ENCODE data around the gene RAB8A. TPM values are rescaled to one million over a fixed set of nuclear protein-coding genes. Genes with fewer than 3 reads are reported as not detected.

RAB8A gene
- total RNA-seq: 175 and 193 TPM in 2 replicates

- intact Hi-C loops (cut with micrococcal nuclease): loop anchor here (1.0 to 10.0 kb wide), 17 partner anchors 8 to 986 kb away; partner anchors contain the start of genes AP1M1, C19orf44, CALR3 and FAM32A
Observed at GRCh38 chr19:16111160-16111908, at the start of gene RAB8A. RAB8A (plus strand) TSS chr19:16111889; CDS start chr19:16111902, 13 bp downstream.

- intact Hi-C loops (cut with micrococcal nuclease): loop anchor here (1.0 to 2.0 kb wide), 2 partner anchors 17 to 21 kb away; no protein-coding TSS in a partner anchor
Observed at GRCh38 chr19:16061943-16062342, 49.7 kb upstream of the RAB8A start.

DNA sequence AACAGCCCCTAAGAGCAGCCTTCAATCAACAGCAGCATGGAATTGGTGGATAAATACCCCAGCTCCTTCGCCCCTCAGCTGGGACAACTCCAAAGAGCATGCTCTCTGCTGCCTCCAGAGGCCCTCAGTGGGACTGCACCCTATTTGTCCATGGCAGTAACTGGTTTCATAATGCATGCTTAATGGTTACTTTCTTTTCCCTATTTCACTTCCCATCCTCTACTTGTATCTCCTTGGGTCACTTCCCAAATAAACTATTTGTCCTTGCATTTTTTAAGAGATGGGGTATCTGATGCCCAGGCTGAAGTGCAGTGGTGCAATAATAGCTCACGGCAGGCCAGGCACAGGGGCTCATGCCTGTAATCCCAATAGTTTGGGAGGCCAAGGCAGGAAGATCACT is 48.9 kb upstream of the RAB8A start:
- intact Hi-C loops (cut with micrococcal nuclease): loop anchor here (1.0 to 2.0 kb wide), 2 partner anchors 16 to 21 kb away; no protein-coding TSS in a partner anchor

GRCh38 chr19:16064209-16064889 is 47.3 kb upstream of the RAB8A start:
- intact Hi-C loops (cut with micrococcal nuclease): no loop called here

GRCh38 chr19:16066611-16067104 is 45.0 kb upstream of the RAB8A start:
- intact Hi-C loops (cut with micrococcal nuclease): loop anchor here (1.0 kb wide), 2 partner anchors 45 to 116 kb away; partner anchors contain the start of gene RAB8A

- intact Hi-C loops (cut with micrococcal nuclease): no loop called here
Observed at GRCh38 chr19:16067205-16067938, 44.3 kb upstream of the RAB8A start.

DNA sequence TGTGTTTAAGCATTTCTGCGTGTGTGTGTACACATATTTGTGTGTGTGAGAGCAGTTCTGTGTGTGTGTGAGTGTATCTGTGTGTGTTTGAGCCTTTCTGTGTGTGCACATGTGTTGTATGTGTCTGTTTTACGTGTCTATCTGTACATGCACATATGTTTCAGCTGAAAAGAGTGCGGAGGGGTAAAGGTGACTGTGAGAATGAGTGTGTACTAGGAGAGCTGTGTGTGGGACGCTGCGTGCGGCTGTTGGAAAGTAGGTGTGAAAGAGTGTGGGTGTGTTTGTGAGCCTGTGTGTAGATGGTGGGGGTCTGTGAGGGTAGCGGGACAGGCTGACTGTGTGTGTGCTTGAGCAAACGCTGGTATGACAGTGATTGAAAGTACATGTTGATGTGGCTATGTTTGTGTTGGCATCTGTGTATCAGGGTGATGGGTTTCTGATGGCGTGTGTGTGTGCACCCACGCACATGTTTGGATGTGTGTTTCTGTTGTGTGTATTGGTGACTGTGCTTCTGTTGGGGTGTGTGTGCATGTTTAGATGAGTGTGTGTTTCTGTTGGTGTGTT is 42.9 kb upstream of the RAB8A start:
- intact Hi-C loops (cut with micrococcal nuclease): no loop called here

DNA sequence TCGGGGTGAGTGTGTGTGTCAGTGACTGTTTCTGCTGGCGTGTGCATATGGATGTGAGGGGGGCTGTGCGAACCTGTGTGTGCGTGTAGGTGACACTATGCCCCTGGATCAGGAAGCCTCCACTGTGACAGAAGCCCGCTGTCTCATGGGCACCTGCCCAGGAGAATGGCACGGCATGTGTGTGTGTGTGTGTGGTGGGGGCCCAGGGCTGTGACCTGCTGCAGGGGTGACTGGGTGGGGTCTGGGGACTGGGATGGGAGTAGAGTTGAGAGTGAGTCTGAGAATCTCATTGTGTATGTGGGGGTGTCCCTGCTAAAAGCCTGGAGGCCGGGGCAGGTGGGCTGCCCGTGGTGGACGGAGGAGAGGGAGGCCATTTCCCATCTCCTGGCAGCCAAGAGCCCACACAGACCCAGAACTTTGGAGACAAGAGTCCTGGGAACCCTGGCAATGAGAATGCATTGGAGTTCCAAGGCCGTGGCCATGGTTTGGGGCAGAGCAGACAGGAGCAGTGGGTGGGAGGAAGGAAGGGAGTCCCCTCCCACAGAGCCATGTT is 41.8 kb upstream of the RAB8A start:
- intact Hi-C loops (cut with micrococcal nuclease): loop anchor here (1.0 to 10.0 kb wide), 7 partner anchors 9 to 1545 kb away; partner anchors contain the start of genes RAB8A, RASAL3 and TECR

- intact Hi-C loops (cut with micrococcal nuclease): loop anchor here (1.0 to 10.0 kb wide), 7 partner anchors 9 to 1546 kb away; partner anchors contain the start of genes RAB8A, RASAL3 and TECR
Observed at GRCh38 chr19:16070366-16070990, 41.2 kb upstream of the RAB8A start.

DNA sequence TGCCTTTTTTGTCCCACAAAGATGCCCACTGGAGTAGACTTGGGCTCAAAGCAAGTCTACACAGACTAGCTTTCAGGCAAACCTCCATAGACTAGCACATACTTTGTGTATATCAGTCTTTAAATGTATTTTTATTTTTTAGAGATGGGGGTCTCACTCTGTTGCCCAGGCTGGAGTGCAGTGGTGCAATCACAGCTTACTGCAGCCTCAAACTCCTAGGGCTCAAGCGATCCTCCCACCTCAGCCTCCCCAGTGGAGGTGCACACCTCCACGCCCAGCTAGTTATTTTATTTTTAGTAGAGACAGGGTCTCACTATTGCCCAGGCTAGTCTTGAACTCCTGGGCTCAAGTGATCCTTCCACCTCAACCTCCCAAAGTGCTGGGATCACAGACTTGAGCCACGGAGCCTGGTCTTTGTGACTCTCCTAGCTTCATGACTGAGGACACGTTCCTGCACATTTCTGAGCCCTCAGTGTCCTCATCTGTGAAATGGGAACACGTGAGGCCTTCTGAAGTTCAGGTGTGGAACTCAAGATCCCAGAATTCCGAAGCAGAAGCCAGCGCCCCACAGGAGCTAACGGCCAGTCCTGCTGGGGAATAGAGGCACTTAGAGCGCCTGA is 40.5 kb upstream of the RAB8A start:
- intact Hi-C loops (cut with micrococcal nuclease): loop anchor here (2.0 to 10.0 kb wide), 5 partner anchors 16 to 1546 kb away; partner anchors contain the start of genes RASAL3 and TECR

DNA sequence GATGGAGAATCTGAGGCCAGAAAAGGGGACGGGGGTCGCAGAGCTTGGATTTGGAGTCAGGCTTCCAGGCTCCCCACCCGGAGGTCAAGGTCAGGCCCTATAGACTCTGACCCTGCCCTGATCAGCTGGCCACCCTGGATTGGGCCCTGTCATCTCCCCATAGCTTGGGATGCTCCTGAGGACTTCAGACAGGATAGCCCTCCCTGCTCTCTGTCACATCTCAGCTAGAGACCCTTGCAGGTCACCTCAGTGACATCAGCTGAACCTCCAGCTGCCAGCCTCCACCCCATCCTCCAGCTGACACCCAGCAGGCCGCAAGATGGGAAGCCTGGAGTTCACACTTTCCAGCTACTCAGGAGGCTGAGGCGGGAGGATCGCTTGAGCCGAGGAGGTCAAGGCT is 38.2 kb upstream of the RAB8A start:
- intact Hi-C loops (cut with micrococcal nuclease): loop anchor here (10.0 kb wide), 3 partner anchors 511 to 1549 kb away; partner anchors contain the start of genes RASAL3 and TECR

DNA sequence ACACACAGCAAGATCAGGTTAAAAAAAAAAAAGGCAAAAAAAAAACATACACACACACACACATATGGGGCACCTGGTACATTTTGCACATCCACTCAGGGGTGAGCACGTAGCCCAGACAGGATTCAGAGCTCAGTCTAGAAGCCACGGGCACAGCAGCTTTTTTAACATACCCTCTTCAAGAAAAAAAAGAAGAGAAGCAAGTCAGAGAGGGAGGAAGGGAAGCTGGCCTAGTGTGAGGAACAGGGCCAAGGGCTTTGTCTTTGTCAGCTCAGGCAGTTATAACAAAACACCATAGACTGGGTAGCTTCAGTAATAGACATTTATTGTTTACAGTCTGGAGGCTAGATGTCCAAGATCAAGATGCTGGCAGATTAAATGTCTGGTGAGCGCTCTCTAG is 37.7 kb upstream of the RAB8A start:
- intact Hi-C loops (cut with micrococcal nuclease): loop anchor here (10.0 kb wide), 3 partner anchors 511 to 1549 kb away; partner anchors contain the start of genes RASAL3 and TECR

- intact Hi-C loops (cut with micrococcal nuclease): loop anchor here (5.0 to 10.0 kb wide), 4 partner anchors 510 to 1550 kb away; partner anchors contain the start of genes AKAP8, RASAL3 and TECR
Observed at GRCh38 chr19:16074488-16075365, 37.0 kb upstream of the RAB8A start.

DNA sequence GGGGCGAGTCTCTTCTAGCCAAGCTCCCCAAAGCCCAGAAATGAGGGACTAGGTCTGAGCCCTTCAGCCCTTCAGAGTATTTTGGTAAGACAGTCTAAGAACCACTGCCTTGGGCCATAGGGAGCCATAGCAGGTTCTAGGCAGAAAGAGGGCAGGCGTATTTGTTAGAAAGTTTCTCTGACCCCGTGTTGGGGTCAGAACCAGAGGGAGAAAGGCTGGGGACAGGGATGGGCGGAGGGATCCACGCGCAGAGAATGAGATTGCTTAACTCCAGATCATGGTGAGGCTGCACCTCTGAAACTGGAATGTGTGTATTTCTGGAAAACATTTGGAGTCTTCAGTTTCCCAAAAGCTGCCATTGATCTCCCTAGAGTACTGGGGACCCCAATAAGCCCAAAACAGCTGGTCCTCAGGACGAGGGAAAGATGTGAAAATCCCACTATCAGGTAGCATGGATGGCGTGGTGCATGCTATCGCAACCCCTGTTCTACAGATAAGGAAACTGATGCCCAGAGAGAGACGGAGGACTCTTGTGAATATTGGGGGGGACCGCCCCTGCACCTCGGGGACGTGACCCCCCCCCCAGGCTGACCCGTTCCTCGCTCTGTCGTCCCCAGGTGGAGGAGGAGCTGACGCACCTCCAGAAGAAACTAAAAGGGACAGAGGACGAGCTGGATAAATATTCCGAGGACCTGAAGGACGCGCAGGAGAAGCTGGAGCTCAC is 36.1 kb upstream of the RAB8A start:
- intact Hi-C loops (cut with micrococcal nuclease): loop anchor here (5.0 to 10.0 kb wide), 4 partner anchors 509 to 1551 kb away; partner anchors contain the start of genes AKAP8, RASAL3 and TECR

DNA sequence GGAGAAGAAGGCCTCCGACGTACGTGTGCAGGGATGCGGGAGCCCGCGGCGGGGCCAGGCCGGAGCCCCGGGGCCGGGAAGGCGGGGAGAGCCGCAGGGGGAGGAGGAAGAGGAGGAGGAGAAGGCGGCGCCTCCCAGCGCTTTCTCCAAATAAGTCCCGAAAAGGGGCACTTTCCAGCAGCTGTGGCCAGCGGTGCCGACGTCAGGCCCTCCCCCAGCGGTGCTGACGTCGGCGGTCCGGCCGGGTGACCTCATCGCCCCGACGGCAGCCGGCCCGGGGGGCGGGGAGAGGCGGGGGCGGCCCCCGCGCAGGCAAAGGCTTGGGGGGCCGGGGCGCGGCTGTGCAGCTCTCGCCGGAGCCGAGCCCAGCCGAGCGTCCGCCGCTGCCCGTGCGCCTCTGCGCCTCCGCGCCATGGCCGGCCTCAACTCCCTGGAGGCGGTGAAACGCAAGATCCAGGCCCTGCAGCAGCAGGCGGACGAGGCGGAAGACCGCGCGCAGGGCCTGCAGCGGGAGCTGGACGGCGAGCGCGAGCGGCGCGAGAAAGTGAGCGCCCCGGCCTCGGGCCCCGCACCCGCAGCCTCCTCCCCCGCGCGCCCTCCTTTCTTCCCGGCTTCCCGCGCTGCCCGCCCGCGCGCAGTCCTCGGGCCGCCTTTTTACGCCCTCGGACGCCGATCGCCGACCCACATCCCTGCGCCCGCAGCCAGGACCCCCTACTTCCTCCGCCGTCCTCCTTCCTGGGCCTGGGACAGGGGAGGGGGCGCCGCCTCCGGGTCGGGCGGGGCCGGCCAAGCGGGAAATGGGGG is 35.3 kb upstream of the RAB8A start, which contains the start of gene TPM4:
TSS of gene TPM4 (plus strand) at position 342 of the 804 bp plus-strand sequence. CDS start at position 413, 71 bp downstream.
- intact Hi-C loops (cut with micrococcal nuclease): loop anchor here (5.0 to 10.0 kb wide), 4 partner anchors 508 to 1552 kb away; partner anchors contain the start of genes AKAP8, RASAL3 and TECR

GRCh38 chr19:16076958-16077611 is 34.6 kb upstream of the RAB8A start:
- intact Hi-C loops (cut with micrococcal nuclease): loop anchor here (5.0 to 10.0 kb wide), 4 partner anchors 508 to 1552 kb away; partner anchors contain the start of genes AKAP8, RASAL3 and TECR

Measured in T-helper 1 cell treated with Interleukin-12 subunit alpha and Interleukin-12 subunit beta and Interleukin-4 antibody, amounts not matched to agents 30 ng/mL and 1 ng/mL, for 36 hours (primary cell).